ENCODE measurements around the gene SHISAL1.

Gene SHISAL1

DNA sequence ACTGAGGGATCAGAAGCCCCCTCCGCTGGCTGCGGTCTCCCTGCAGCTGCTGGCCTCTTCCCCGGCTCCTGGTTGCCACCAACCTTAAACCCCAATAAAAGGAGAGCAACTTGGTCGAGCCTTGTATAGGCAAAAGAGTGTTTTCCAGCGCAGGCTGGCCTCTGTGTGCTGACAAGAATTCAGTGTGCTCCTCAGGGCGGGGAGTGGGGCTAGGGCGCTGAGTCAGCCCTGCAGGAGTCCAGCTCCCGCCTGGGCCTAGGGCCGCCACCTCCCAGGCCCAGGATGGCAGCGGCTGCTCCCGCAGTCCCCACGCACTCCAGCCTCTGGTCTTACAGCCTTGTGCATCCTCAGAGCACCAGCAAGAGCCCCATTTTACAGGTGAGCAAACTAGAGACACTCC, at the start of gene SHISAL1:
Gene SHISAL1, minus strand, starts transcription at position 186 of the 400 bp plus-strand sequence. CDS start 12,006 bp downstream, outside the sequence.
- TF ChIP-seq, protein P1, sequence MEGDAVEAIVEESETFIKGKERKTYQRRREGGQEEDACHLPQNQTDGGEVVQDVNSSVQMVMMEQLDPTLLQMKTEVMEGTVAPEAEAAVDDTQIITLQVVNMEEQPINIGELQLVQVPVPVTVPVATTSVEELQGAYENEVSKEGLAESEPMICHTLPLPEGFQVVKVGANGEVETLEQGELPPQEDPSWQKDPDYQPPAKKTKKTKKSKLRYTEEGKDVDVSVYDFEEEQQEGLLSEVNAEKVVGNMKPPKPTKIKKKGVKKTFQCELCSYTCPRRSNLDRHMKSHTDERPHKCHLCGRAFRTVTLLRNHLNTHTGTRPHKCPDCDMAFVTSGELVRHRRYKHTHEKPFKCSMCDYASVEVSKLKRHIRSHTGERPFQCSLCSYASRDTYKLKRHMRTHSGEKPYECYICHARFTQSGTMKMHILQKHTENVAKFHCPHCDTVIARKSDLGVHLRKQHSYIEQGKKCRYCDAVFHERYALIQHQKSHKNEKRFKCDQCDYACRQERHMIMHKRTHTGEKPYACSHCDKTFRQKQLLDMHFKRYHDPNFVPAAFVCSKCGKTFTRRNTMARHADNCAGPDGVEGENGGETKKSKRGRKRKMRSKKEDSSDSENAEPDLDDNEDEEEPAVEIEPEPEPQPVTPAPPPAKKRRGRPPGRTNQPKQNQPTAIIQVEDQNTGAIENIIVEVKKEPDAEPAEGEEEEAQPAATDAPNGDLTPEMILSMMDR (IDR thresholded peaks at IDR 0.05) = no peak
- DNase-seq (ENCODE audit: low spot score) = no peak
- Histone ChIP-seq H3K27ac (no peak within 1 kb of the TSS), H3K4me3 (no peak within 1 kb of the TSS)

DNA sequence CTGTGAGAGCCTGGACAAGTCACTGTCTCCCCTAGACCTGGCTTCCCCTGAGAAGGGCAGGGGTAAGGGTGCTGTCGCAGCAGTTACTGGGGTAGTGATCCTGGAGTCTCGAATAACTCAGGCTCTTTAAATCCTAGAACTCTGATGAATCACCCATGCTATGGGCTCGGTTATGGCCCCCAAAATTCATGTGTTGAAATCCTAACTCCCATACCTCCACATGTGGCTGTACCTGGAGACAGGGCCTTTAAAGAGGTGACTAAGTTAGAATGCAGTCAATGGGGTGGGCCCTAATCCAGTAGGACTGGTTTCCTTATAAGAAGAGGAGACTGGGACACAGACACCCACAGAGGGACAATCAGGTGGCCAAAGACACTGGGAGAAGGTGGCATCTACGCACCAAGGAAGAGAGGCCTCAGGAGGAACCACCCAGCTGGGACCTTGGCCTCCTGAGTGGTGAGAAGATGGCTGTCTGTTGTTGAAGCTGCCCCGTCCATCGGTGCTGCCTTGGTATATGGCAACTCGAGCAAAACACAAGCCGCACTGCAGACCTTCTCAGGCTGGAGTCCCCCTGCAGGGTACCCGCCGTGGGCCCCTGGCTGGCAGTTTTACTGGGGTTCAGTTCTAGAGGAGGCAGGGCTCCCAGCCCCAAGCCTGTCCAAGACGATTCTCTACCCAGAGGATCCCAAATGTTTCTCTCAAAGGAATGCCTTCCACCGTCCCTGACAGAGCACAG, 48.8 kb upstream of the SHISAL1 start:
- H3K4me3 ChIP-seq = peak overlapping the region; percentile 41

GRCh38 chr22:44360668-44361381, 48.1 kb upstream of the SHISAL1 start:
- Histone ChIP-seq H3K27ac (peak overlapping the region; percentile 73 to 93), H3K4me3 (peak overlapping the region; percentile 41)
- DNase-seq (ENCODE audit: low spot score) = peak; percentile 92

More for the DNA sequence above, 48.8 kb upstream of the SHISAL1 start:
- H3K27ac ChIP-seq = peak overlapping the region; percentile 73 to 93
- DNase-seq (ENCODE audit: low spot score) = peak; percentile 68
- TF ChIP-seq, protein P1 (IDR thresholded peaks at IDR 0.05) = no peak

GRCh38 chr22:44360306-44360667, 47.5 kb upstream of the SHISAL1 start:
- no peak for DNase-seq (ENCODE audit: low spot score)
- H3K27ac ChIP-seq = peak overlapping the region; percentile 73 to 93
- TF ChIP-seq, protein P1 (IDR thresholded peaks at IDR 0.05) = no peak
- peak overlapping the region; percentile 41 for H3K4me3 ChIP-seq

More at GRCh38 chr22:44360668-44361381, 48.1 kb upstream of the SHISAL1 start:
- TF ChIP-seq, protein P1 (IDR thresholded peaks at IDR 0.05) = peak; percentile 23

DNA sequence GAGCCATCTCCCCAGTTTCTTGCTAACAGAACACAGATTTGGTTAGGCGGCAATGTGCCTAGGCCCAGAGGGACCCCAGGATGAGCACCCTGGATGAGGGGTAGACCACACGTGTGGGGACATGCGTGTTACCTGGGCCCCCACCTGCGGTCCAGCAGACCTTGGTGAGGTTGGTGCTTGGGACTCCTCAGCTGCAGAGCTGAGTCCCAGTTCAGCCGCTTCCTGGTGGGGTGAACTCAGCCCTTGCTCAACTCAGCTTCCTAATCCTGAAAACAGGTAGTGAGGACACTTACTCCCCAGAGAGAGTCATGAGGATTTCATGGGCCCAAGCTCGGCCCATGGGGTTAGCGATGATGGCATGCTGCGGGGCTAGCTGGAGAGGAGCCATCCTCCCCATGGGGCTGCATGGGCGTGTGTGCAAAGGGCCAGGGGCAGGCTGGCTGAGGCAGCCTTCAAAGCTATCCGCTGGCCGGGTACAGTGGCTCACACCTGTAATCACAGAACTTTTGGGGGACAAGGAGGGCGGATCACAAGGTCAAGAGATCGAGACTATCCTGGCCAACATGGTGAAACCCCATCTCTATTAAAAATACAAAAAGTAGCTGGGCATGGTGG, 46.9 kb upstream of the SHISAL1 start:
- Histone ChIP-seq H3K27ac (peak overlapping the region; percentile 73 to 93), H3K4me3 (no peak overlapping the region)
- TF ChIP-seq, protein P1 (IDR thresholded peaks at IDR 0.05) = no peak
- peak; percentile 68 for DNase-seq (ENCODE audit: low spot score)

- H3K27ac ChIP-seq = peak overlapping the region in 1 of 2 donors; percentile 93
- DNase-seq (ENCODE audit: low spot score) = peak; percentile 67
- TF ChIP-seq, protein P1 (IDR thresholded peaks at IDR 0.05) = no peak
- H3K4me3 ChIP-seq = no peak overlapping the region
Measured at GRCh38 chr22:44358709-44359440, 46.1 kb upstream of the SHISAL1 start.
